ENCODE data around the gene ITPR1. TPM values are rescaled to one million over a fixed set of nuclear protein-coding genes. Genes with fewer than 3 reads are reported as not detected.

The ITPR1 gene
- total RNA-seq, 1 donor from 2014 or later = 90.5 TPM

GRCh38 chr3:4812591-4812990 lies 319.4 kb downstream of the ITPR1 start:
- DNase-seq (ENCODE audit: low spot score) = no peak

DNA sequence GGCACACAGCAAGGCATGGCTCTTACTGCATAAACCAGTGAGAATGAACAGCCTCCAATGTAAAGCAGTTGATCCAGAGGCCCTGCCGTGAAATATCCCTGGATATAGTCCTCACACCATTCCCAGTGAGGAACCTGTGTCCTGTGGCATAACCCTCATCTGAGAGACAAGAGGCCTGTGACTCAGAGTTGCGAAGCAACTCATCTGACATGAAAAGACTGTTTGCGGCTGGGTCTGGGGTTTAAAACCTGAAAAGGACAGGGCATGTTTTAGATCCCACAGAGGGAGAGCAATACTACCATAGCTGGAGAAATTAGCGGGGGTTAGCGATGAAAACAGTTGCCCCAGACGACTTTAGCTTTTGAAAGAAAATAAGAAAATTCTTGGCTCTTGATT lies 320.8 kb downstream of the ITPR1 start:
- DNase-seq (ENCODE audit: low spot score) = no peak

GRCh38 chr3:4814305-4814903 lies 321.3 kb downstream of the ITPR1 start:
- no peak for DNase-seq (ENCODE audit: low spot score)

DNA sequence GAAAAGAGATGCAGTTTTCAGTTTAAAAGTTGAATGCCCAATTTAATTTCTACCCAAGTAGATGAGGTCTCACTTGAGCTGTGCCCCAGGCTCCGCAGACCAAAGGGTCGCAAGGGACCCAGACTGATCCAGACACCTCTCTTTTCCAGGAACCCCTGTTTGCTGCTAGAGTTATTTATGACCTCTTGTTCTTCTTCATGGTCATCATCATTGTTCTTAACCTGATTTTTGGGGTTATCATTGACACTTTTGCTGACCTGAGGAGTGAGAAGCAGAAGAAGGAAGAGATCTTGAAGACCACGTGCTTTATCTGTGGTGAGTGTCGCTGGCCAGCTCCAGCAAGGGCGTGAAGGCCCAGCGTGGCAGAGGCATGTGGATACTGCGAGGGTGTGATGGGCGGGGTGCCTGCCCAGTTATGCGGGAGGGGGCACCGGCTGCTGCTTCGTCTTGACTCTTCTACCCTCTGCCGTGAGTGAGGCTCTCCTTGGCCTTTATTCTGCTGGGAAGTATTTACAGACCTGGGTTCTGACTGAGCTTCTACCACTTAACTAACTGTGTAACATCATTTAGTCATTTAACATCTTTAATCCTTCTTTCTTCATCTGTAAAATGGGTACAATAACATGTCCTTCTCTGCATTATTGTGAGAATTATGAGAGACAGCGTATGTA lies 321.9 kb downstream of the ITPR1 start:
- DNase-seq (ENCODE audit: low spot score) = no peak

DNA sequence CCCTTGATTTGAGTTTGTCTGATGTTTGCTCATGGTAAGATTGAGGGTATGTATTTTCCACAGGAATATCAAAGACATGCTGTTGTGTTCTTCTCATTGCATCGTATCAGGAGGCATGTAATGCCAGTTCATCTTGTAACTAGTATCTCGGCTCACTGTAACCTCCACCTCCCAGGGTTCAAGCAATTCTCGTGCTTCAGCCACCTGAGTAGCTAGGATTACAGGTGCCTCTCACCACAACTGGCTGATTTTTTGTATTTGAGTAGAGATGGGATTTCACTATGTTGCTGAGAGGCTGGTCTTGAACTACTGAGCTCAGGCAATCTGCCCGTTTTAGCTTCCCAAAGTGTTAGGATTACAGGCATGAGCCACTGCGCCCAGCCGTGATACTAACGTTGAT lies 323.2 kb downstream of the ITPR1 start:
- DNase-seq (ENCODE audit: low spot score) = no peak

DNA sequence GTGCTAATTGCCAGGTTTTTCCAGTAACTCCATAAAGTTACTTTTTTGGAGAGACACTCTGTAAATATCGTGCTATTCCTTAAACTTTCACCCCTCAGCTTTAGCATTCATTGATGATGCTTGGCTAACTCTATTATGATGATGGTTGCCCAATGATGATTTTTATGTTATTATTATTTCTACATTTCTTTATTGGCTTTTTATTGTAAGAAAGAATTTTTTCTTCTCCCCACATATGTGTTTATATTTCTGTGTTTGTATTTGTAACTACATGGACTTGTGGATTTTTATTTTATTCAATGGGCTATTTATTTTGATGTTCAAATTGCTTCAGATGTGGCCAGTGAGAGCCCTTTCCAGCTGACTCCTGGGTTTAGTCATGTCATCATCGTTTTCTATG lies 323.6 kb downstream of the ITPR1 start:
- no peak for DNase-seq (ENCODE audit: low spot score)

DNA sequence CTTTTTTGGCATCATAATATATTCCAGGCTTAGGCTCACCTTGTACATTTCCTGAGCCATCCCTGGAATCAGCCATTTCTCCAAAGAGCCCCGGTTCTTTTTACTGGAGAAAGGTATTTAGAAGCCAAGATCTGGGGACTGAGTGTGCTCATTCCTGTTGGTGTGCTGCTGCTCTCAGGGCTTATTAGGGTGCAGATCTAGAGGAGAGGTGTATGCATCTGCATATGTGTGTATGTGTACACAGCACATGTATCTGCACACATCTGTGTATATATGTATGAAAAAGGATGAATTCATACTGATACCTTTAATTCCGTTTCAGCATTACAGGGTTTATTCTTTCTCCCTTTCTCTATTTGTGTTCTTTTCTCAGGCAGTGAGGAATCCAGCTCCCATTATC lies 324.0 kb downstream of the ITPR1 start:
- DNase-seq (ENCODE audit: low spot score) = no peak

GRCh38 chr3:4818164-4818563 lies 325.0 kb downstream of the ITPR1 start:
- DNase-seq (ENCODE audit: low spot score) = no peak

DNA sequence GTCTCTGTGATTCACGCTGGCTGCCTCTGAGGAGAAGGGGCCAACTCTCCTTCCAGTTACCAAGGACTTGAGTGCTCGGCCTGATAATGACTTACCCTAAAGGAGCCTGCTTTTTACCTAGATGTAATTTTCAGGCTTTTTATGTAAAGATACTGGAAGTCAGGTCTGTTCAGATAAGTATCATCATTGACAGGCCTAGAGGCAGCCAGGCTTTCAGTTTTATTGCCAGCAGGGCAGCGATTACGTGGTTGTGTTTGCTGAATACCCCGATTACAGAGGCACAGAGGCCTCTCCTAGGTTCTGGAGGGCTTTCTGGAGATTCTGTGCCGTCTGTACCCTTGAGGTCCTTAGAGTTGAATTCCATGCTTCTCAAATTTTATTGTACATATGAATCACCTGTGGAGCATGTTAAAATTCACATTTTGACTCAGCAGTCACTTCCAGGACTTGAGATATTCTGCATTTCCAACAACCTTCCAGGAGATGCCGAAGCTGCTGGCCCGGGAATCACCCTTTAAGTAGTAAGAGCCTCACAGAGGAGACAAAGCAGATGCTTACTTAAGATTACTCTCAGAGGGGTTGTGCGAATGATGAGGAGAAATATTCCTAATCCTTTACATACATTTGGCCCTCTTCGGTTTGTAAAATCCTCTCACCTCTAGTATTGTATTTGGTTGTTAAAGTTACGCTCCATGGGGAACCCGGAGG lies 326.0 kb downstream of the ITPR1 start:
- DNase-seq (ENCODE audit: low spot score) = no peak

DNA sequence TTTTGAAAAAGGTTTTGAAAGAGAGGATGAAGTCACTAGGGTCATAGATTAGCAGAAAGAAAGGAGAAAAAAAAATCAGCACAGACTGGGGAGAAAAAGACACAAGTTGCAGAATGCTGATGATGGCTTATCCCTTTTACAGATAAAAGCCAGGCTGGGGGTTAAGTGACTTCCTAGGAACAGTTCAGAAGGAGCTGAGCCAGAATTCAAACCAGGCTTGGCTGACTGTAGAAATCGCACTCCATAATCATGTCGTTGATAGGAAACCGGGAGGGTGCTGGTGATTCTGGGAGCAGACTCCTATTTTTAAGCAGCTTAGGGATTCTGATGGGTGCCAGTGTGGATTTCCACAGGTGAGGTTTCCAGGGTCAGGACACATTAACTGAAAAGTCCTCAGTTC lies 326.6 kb downstream of the ITPR1 start:
- no peak for DNase-seq (ENCODE audit: low spot score)

DNA sequence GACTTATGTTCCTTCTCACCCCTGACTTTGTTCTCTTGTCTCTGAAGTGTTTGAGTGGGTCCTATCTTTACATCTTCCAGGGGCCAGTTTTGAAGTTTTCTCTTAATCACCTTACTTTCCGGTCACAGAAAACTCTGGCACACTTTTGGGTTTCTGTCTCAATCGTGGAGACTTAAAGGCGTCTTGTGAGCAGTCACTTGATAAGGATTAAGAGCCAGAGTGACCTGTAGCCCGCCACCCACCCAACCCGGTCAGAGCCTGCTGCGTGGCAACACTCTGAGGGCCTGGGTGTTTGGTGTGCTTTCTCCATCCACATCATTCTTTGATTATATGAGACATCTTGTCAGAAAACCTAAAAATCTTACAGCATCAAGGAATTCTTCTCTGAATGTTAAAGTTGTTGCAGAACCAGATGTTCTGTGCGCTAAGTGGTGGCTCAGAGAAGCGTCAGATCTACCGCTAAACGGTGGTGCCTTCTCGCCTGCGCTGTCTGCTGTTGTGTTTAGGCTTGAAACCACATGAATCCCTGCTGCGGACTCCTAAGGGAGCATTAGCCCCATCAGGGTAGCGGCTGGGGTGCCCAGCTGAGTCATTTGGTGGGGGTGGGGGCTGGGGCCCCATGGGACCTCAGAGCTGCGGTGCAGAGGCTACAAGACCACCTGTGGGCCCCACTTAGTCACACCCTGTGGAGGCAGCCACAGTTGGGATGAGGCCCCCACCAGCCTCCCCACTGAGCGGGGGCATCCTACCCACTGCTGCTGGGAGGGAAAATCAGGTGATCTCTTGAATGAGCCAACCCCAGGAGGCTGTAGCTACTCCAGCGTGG lies 327.4 kb downstream of the ITPR1 start:
- no peak for DNase-seq (ENCODE audit: low spot score)

- no peak for DNase-seq (ENCODE audit: low spot score)
These were observed 328.2 kb downstream of the ITPR1 start for GRCh38 chr3:4821338-4821737.

DNA sequence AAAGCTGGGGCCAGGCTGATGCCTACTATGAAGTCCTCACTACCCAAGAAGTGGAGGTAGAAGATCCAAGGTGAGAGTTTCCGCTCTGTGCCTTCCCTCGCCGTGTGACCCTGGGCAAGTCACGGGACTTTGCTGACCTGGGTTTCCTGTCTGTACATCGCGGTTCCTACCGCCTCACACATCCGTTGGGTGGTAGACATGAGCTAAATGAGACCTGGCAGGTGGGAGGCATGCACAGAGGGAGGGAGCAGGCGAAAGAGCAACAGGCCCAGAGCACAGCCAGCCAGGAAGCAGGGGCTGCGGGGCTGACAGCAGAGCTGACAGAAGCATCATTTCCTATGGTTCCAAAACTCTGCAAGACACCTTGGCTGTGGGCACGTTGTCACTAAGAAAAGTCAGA lies 328.8 kb downstream of the ITPR1 start:
- peak; percentile 30 for DNase-seq (ENCODE audit: low spot score)

GRCh38 chr3:4822568-4822967 lies 329.4 kb downstream of the ITPR1 start:
- DNase-seq (ENCODE audit: low spot score) = no peak

- no peak for DNase-seq (ENCODE audit: low spot score)
These were observed 330.2 kb downstream of the ITPR1 start for GRCh38 chr3:4823385-4823784.

- DNase-seq (ENCODE audit: low spot score) = no peak
These were observed 331.1 kb downstream of the ITPR1 start for GRCh38 chr3:4823986-4824925.

DNA sequence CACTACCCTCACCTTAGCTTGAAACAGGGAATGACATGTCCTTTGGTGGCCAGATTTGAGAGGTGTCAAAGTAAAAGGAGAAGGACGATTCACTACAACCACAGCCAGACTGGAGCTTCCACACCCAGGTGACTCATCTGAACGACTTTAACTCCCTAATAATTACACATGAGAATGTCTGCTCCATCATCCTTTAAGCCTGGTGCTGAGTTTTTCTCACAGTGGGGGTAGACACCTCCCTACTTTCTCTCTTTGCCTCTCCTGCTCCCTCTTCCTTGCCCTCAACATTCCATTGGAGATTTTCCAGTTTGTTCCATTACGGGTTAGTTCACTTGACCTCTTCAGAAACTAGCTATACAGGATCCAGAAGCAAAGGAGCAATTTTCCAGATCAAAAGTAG lies 331.8 kb downstream of the ITPR1 start:
- no peak for DNase-seq (ENCODE audit: low spot score)

GRCh38 chr3:4825436-4826236 lies 332.5 kb downstream of the ITPR1 start:
- DNase-seq (ENCODE audit: low spot score) = no peak

DNA sequence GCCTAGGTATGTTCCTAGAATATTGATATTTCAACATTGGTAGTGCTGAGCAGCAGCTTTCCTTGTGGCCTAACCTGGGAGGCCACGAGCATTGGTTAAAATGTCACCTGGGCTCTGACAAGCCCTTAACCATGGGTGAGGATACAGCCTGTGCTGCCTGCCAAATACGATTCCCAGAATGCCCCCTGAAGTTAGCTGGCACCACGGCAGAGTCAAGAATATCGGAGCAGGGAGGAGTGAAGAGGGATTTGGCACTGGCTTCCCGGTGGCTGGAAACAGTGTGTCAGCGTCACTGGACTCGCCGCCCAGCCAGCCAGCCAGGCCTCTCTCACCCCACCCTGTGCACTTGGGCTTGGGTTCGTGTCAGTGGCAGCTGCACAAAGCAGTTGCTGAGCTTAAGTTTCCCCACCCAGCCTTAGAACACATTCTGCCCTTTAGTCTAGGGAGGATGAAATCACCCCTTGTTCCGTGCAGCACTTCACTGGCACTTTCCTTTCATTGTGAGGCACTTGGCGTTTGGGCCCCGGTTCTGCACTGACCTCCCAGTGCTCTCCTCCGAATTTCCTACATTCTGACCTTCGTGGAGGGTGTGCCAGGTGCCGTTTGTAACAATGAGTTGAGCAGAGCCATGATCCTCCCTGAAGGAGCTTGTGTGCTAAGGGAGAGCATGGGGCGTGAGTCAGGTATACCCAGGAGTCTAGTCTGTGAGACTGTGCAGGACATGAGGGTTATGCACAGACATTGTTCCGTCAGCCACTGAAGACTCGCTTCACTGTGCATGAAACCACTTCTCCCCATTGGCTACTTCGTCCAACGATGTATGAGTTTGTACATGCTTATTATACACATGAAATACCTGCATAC lies 333.3 kb downstream of the ITPR1 start:
- peak; percentile 78 for DNase-seq (ENCODE audit: low spot score)

All from mucosa of gallbladder (tissue), 1 donor.